NT2/D1 (cell line): ENCODE data around the gene RIMBP2.
A peak's percentile ranks its signal among the peaks of the same experiment; 100 is the strongest.

Experiments used
- DNase-seq: peaks from one replicate; pipeline ENCODE4 v3.0.0-alpha.2; 2011; ENCODE audit warnings: low read depth, low spot score
- H3K27me3 ChIP-seq: 2 replicates; pipeline ENCODE4 v1.6.0; 2011; ENCODE audit warnings: mild to moderate bottlenecking; ENCODE audit not compliant: insufficient read length, insufficient read depth
- H3K36me3 ChIP-seq: 2 replicates; pipeline ENCODE4 v1.6.1; 2011; ENCODE audit warnings: mild to moderate bottlenecking, low read length, mixed read lengths; ENCODE audit not compliant: insufficient read depth, insufficient read length
- H3K4me1 ChIP-seq: 2 replicates; pipeline ENCODE4 v1.5.1; 2011; ENCODE audit not compliant: insufficient read depth, insufficient read length
- H3K4me3 ChIP-seq: 2 replicates; pipeline ENCODE4 v1.5.1; 2011; ENCODE audit warnings: low read depth; ENCODE audit not compliant: insufficient read length
- H3K9ac ChIP-seq: 2 replicates; pipeline ENCODE4 v1.6.0; 2011; ENCODE audit warnings: low read depth; ENCODE audit not compliant: insufficient read length
- H3K9me3 ChIP-seq: 2 replicates; pipeline ENCODE4 v1.5.1; 2011; ENCODE audit warnings: mild to moderate bottlenecking, low read length; ENCODE audit not compliant: insufficient read depth
- SUZ12 ChIP-seq: IDR thresholded peaks from 2 replicates; pipeline ENCODE4 v1.6.1; 2011; ENCODE audit not compliant: insufficient read length, insufficient read depth; ENCODE audit errors: extremely low read depth
- YY1 ChIP-seq: IDR thresholded peaks from 2 replicates; pipeline ENCODE4 v1.6.1; 2011; ENCODE audit not compliant: insufficient read length, insufficient read depth
- ZNF274 ChIP-seq: IDR thresholded peaks from 2 replicates; pipeline ENCODE4 v1.6.1; 2011; ENCODE audit warnings: mild to moderate bottlenecking, low read depth, low read length

The RIMBP2 gene

GRCh38 chr12:130538343-130539095, 177.6 kb downstream of the RIMBP2 start:
- Histone ChIP-seq H3K27me3 (no peaks in the 10 kb centered on the region), H3K4me3 (no peak overlapping the region), H3K9me3 (no peaks in the 10 kb centered on the region), H3K4me1 (no peaks in the 10 kb centered on the region), H3K9ac (no peak overlapping the region), H3K36me3 (no peaks in the 10 kb centered on the region)
- no peak for DNase-seq
- no peak for TF ChIP-seq YY1
- TF ChIP-seq SUZ12 = no peak
- no peak for TF ChIP-seq ZNF274

- H3K36me3 ChIP-seq = no peaks in the 10 kb centered on the region
- no peaks in the 10 kb centered on the region for H3K4me1 ChIP-seq
- H3K9ac ChIP-seq = no peak overlapping the region
- no peaks in the 10 kb centered on the region for H3K9me3 ChIP-seq
- no peaks in the 10 kb centered on the region for H3K27me3 ChIP-seq
- no peak for DNase-seq
- H3K4me3 ChIP-seq = no peak overlapping the region
- no peak for TF ChIP-seq SUZ12
- TF ChIP-seq YY1 = no peak
These were observed 178.4 kb downstream of the RIMBP2 start for GRCh38 chr12:130537655-130538054.

- Histone ChIP-seq H3K9me3 (no peaks in the 10 kb centered on the region), H3K4me3 (no peak overlapping the region), H3K36me3 (no peaks in the 10 kb centered on the region), H3K27me3 (no peaks in the 10 kb centered on the region), H3K9ac (no peak overlapping the region), H3K4me1 (no peaks in the 10 kb centered on the region)
- DNase-seq = no peak
- TF ChIP-seq ZNF274 (no peak), YY1 (no peak), SUZ12 (no peak)
These were observed 179.0 kb downstream of the RIMBP2 start for GRCh38 chr12:130537051-130537450.

GRCh38 chr12:130530429-130530828, 185.7 kb downstream of the RIMBP2 start:
- Histone ChIP-seq H3K9ac (no peak overlapping the region), H3K4me1 (no peaks in the 10 kb centered on the region), H3K27me3 (no peaks in the 10 kb centered on the region), H3K9me3 (no peaks in the 10 kb centered on the region), H3K4me3 (no peak overlapping the region), H3K36me3 (no peaks in the 10 kb centered on the region)
- no peak for TF ChIP-seq SUZ12
- no peak for TF ChIP-seq ZNF274
- TF ChIP-seq YY1 = no peak
- no peak for DNase-seq

GRCh38 chr12:130529781-130530180, 186.3 kb downstream of the RIMBP2 start:
- Histone ChIP-seq H3K27me3 (no peaks in the 10 kb centered on the region), H3K4me1 (no peaks in the 10 kb centered on the region), H3K9me3 (no peaks in the 10 kb centered on the region), H3K4me3 (no peak overlapping the region), H3K9ac (no peak overlapping the region), H3K36me3 (no peaks in the 10 kb centered on the region)
- no peak for DNase-seq
- TF ChIP-seq SUZ12 (no peak), ZNF274 (no peak), YY1 (no peak)

GRCh38 chr12:130527239-130527638, 188.9 kb downstream of the RIMBP2 start:
- Histone ChIP-seq H3K4me1 (peaks cover 10% of the 10 kb centered on the region), H3K4me3 (no peak overlapping the region), H3K9me3 (no peaks in the 10 kb centered on the region), H3K27me3 (no peaks in the 10 kb centered on the region), H3K9ac (no peak overlapping the region), H3K36me3 (no peaks in the 10 kb centered on the region)
- TF ChIP-seq YY1 (no peak), SUZ12 (no peak), ZNF274 (no peak)
- no peak for DNase-seq

- no peaks in the 10 kb centered on the region for H3K27me3 ChIP-seq
- no peak overlapping the region for H3K4me3 ChIP-seq
- no peak for TF ChIP-seq YY1
- no peak for TF ChIP-seq SUZ12
- no peak for TF ChIP-seq ZNF274
- no peak overlapping the region for H3K9ac ChIP-seq
- H3K36me3 ChIP-seq = no peaks in the 10 kb centered on the region
- H3K4me1 ChIP-seq = peaks cover 10% of the 10 kb centered on the region
- peak; percentile 48 for DNase-seq
- H3K9me3 ChIP-seq = no peaks in the 10 kb centered on the region
These were observed 189.3 kb downstream of the RIMBP2 start for GRCh38 chr12:130526813-130527212.
